K562 (cell line): ENCODE measurements around the gene OXSR1. TPM values are rescaled to one million over a fixed set of nuclear protein-coding genes. Genes with fewer than 3 reads are reported as not detected.

Source experiments
- CTCFL ChIP-seq: IDR thresholded peaks from 2 replicates; pipeline ENCODE4 v1.6.1; 2011; ENCODE audit warnings: borderline replicate concordance, low read depth, mild to moderate bottlenecking, moderate library complexity, low read length; ENCODE audit not compliant: insufficient read depth, poor library complexity, severe bottlenecking
- CXXC5 ChIP-seq: fragments of 250-450 bp; sonication (Bioruptor Pico); IDR thresholded peaks from 2 replicates; pipeline ENCODE4 v1.8.0; 2022; ENCODE audit warnings: inconsistent platforms, mild to moderate bottlenecking, moderate library complexity
- ELF2 ChIP-seq: fragments of 250-450 bp; sonication (Bioruptor Pico); IDR thresholded peaks from 2 replicates; pipeline ENCODE4 v1.5.0; 2021; ENCODE audit warnings: mild to moderate bottlenecking
- PHB2 ChIP-seq: fragments of 450-650 bp; IDR thresholded peaks from 2 replicates; pipeline ENCODE4 v1.6.1; 2017; ENCODE audit warnings: low read depth
- SAP30 ChIP-seq: fragments of 200-600 bp; sonication (generic); IDR thresholded peaks from 2 replicates; pipeline ENCODE4 v1.6.1; 2012; ENCODE audit warnings: borderline replicate concordance, low read depth, mild to moderate bottlenecking, moderate library complexity, low read length, control low read depth, inconsistent platforms; ENCODE audit not compliant: insufficient read depth, poor library complexity, severe bottlenecking
- SMARCA4 ChIP-seq: fragments of 450-650 bp; IDR thresholded peaks from 2 replicates; pipeline ENCODE4 v1.6.1; 2016
- SMARCE1 ChIP-seq: fragments of 450-650 bp; IDR thresholded peaks from 2 replicates; pipeline ENCODE4 v1.7.1; 2016; ENCODE audit warnings: mild to moderate bottlenecking
- SREBF2 ChIP-seq: sonication (generic); formaldehyde crosslinking; IDR thresholded peaks from 2 replicates; pipeline ENCODE4 v1.4.0; 2020; ENCODE audit warnings: mild to moderate bottlenecking, missing genetic modification reagents
- TAF1 ChIP-seq: IDR thresholded peaks from 2 replicates; pipeline ENCODE4 v1.6.1; 2011; ENCODE audit warnings: mild to moderate bottlenecking, low read length, moderate library complexity; ENCODE audit not compliant: insufficient read depth, control insufficient read depth, severe bottlenecking; ENCODE audit errors: extremely low read depth
- TBL1XR1 ChIP-seq, 2 experiments: IDR thresholded peaks; 2 replicates each; pipeline ENCODE4 v1.6.1; 2012; ENCODE audit warnings: improper control_type of control experiment in 2 of 2, low read length in 2 of 2, mild to moderate bottlenecking in 1 of 2
- XRCC3 ChIP-seq: fragments of 450-650 bp; IDR thresholded peaks from 2 replicates; pipeline ENCODE4 v1.6.1; 2017; ENCODE audit warnings: mild to moderate bottlenecking, moderate library complexity
- ZBTB7A ChIP-seq: IDR thresholded peaks from 2 replicates; pipeline ENCODE4 v1.6.1; 2011; ENCODE audit warnings: low read depth, mild to moderate bottlenecking, low read length, moderate library complexity, borderline replicate concordance; ENCODE audit not compliant: control insufficient read depth
- ZMIZ1 ChIP-seq, 2 experiments: fragments of 150-350 bp in 1 of 2; IDR thresholded peaks; 2 replicates each; pipeline ENCODE4 v1.6.1; 2012 to 2016; ENCODE audit warnings: low read depth in 2 of 2, low read length in 2 of 2, mild to moderate bottlenecking in 1 of 2, moderate library complexity in 1 of 2
- ZNF445 ChIP-seq: fragments of 250-450 bp; sonication (Bioruptor Pico); IDR thresholded peaks from 2 replicates; pipeline ENCODE4 v1.4.0; 2020; ENCODE audit warnings: low read depth, mild to moderate bottlenecking, moderate library complexity
- ZNF511 ChIP-seq: sonication (generic); formaldehyde crosslinking; IDR thresholded peaks from 2 replicates; pipeline ENCODE4 v1.8.0; 2022; ENCODE audit warnings: mild to moderate bottlenecking, missing genetic modification reagents
- ZNF764 ChIP-seq: fragments of 250-450 bp; sonication (Bioruptor Pico); IDR thresholded peaks from 2 replicates; pipeline ENCODE4 v1.4.0; 2020; ENCODE audit warnings: low read depth, mild to moderate bottlenecking, moderate library complexity
- ZSCAN29 ChIP-seq: fragments of 450-650 bp; IDR thresholded peaks from 2 replicates; pipeline ENCODE4 v1.6.1; 2017
- ZZZ3 ChIP-seq: fragments of 450-650 bp; IDR thresholded peaks from 2 replicates; pipeline ENCODE4 v1.6.1; 2016; ENCODE audit warnings: antibody characterized with exemption, mild to moderate bottlenecking, moderate library complexity
- polyA plus RNA-seq, 8 experiments: library from polyadenylated mRNA; depleted of rRNA in 4 of 8; stranded (reverse) in 5 of 8; unstranded in 3 of 8; fragments of >200 nt; fragmentation: Nextera tagmentation in 2 of 8; fragmentation: Illumina TruSeq in 1 of 8; extraction: Ambion mirVana in 2 of 8; extraction: Trizol in 1 of 8; gene quantifications; 2 replicates each; pipeline versions ENCODE4 v1.2.1 to v1.2.3, GENCODE V29; 2011 to 2014; ENCODE audit warnings: inconsistent platforms in 1 of 8, missing spikeins in 1 of 8
- total RNA-seq, 7 experiments: library from RNA; depleted of rRNA in 6 of 7; stranded (reverse); fragments of >200 nt in 6 of 7; fragmentation: Illumina TruSeq in 2 of 7; extraction: Trizol in 2 of 7; gene quantifications; 2 replicates each; pipeline versions ENCODE4 v1.2.1 to v1.2.3, GENCODE V29; 2011 to 2021; ENCODE audit warnings: low replicate concordance in 1 of 7
- TF ChIP-seq, protein P1 (sequence below), 2 experiments: IDR thresholded peaks in 1 of 2; conservative IDR thresholded peaks in 1 of 2; 2 replicates each; pipeline ENCODE4 v1.6.1; 2016; ENCODE audit warnings: low read depth in 2 of 2, mild to moderate bottlenecking in 1 of 2, missing compliant biosample characterization in 1 of 2, missing genetic modification characterization in 1 of 2, moderate library complexity in 1 of 2

Gene OXSR1
- total and polyA plus RNA-seq, 9 of the 15 experiments (the other 6 are each of a cell fraction or from before 2014, with no cell fraction given), result 15.7 to 87.6 (median 48.7) TPM

DNA sequence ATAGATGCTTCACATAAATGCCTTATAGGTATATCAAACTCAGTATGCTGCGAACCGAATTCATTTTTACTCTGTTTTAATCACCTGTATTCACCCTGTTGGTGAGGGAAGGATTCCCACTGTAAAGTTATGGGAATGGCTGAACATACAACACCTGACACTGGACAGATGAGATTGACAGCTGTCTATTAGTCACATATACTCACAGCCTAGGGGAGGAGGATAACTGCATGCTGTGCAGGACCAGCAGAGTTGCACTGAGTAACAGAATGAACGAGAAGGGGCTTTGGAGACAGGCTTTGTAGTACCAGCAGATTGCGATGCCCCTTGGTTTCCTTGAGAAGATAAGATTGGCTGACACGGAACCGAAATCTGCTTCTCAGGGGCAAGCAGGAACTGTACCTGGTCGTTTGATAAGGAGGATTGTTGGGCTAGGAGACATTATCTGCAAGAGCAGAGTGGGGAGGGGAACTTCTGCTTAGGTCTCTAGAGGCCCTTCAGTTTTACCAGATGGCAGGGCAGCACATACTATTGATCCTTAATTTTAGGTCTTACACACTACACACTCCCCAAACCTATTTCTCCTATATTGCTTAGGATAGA lies 56.8 kb downstream of the OXSR1 start (continued):
- TF ChIP-seq ZMIZ1 (IDR thresholded peaks at IDR 0.05; ENCODE audit: low read depth in 2 of 2, low read length in 2 of 2) (no peak; a peak in 1 of 4 replicates), SREBF2 (CRISPR knock-in tag) (no peak), ZBTB7A (no peak), ELF2 (CRISPR knock-in tag) (no peak), SAP30 (no peak), ZSCAN29 (no peak), SMARCE1 (peak; percentile 17; the same call in 1 of the 2 replicates), TAF1 (no peak), ZNF445 (no peak), CTCFL (no peak), ZNF511 (CRISPR knock-in tag) (no peak), ZZZ3 (no peak), ZNF764 (no peak), TBL1XR1 (IDR thresholded peaks at IDR 0.05; ENCODE audit: low read length in 2 of 2) (0 out of 4 replicates have a peak, but pooled peaks of 1 of the 2 experiments have one; percentile 53), PHB2 (no peak), SMARCA4 (peak; percentile 74), XRCC3 (no peak), CXXC5 (peak; percentile 46)
- TF ChIP-seq, protein P1, sequence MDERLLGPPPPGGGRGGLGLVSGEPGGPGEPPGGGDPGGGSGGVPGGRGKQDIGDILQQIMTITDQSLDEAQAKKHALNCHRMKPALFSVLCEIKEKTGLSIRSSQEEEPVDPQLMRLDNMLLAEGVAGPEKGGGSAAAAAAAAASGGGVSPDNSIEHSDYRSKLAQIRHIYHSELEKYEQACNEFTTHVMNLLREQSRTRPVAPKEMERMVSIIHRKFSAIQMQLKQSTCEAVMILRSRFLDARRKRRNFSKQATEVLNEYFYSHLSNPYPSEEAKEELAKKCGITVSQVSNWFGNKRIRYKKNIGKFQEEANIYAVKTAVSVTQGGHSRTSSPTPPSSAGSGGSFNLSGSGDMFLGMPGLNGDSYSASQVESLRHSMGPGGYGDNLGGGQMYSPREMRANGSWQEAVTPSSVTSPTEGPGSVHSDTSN (CRISPR knock-in tag; IDR thresholded peaks at IDR 0.05; ENCODE audit: low read depth), result no peak
- TF ChIP-seq, protein P1 (tag; conservative IDR thresholded peaks at IDR 0.05; ENCODE audit: low read depth), result peak; percentile 80
